ENCODE data around the gene SLC38A11. TPM values are rescaled to one million over a fixed set of nuclear protein-coding genes. Genes with fewer than 3 reads are reported as not detected.

Gene SLC38A11
- total and polyA plus RNA-seq, 2 of the 13 experiments (the other 11 are each of a cell fraction or from before 2014, with no cell fraction given): 14.0 to 14.3 TPM

DNA sequence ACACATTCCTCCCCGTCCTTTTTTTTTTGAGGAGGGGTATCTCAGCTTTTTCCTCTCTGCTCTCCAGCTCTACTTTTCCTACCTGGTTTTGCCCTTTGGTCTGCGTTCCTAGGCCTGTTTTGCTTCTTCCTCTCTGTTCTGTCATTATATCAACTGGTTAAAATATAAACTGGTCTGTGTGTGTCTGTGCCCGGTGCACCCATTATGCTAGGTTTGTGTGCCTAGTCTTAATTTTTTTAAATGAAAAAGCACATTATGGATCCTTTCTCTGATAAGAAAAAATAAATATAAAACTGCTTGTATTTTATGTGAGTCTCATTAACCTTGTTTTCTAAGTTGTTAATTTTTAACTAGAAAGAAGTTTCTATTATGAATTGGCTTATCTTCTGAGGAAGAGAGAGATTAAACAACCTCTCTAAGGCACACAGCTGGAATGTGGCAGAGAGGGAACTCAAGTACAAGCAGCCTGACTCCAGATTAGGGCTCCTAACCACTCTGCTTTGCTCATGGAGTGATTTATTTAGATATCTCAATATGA is 17.4 kb downstream of the SLC38A11 start:
- Histone ChIP-seq H3K4me3 (replicated peaks in 1 of 3; ENCODE audit: insufficient read depth in 1 of 3, low read depth in 2 of 3, low read length in 3 of 3) (peak overlapping the region in 2 of 3 experiments; percentile 44 to 50; a peak in 4 of 6 replicates), H3K9me3 (ENCODE audit: low read length) (no peaks in the 10 kb centered on the region), H3K27ac (ENCODE audit: extremely low read length, insufficient read depth, low read length) (peak overlapping the region; percentile 69), H3K36me3 (replicated peaks in 1 of 2; ENCODE audit: control insufficient read depth in 1 of 2, insufficient read depth in 2 of 2, low read length in 2 of 2) (no peaks in the 10 kb centered on the region), H4K20me1 (ENCODE audit: insufficient read depth, low read length) (no peaks in the 10 kb centered on the region), H3K9ac (ENCODE audit: insufficient read depth, low read depth, low read length) (peak overlapping the region; percentile 38), H3K27me3 (ENCODE audit: control insufficient read depth in 1 of 2, insufficient read depth in 2 of 2, low read length in 2 of 2) (no peaks in the 10 kb centered on the region), H3K4me1 (ENCODE audit: insufficient read depth, low read length) (peaks cover 64% of the 10 kb centered on the region), H2AFZ (ENCODE audit: low read length) (peak overlapping the region; percentile 20), H3K4me2 (ENCODE audit: low read depth, low read length) (peak overlapping the region; percentile 70), H3K79me2 (ENCODE audit: insufficient read depth, low read length) (peaks cover 2% of the 10 kb centered on the region)
- ATAC-seq (peak; percentile 89), DNase-seq (ENCODE audit: low spot score) (peak; percentile 85), FAIRE-seq (peak; percentile 32)
- ChIA-PET POLR2A (interaction anchor here (0.7 to 1.7 kb wide), 6 partner anchors 9 to 98 kb away, joined by 3 to 11 read pairs (median 4); no protein-coding TSS in a partner anchor), CTCF (ENCODE audit: low intra/inter-chr PET ratio, low total read pairs) (no interaction called here)
- BruUV-seq (replicated peaks): no TSS peak
- in situ Hi-C loops (cut with HindIII; ENCODE audit: extremely low pct_ligation_motif_present, low pct_unique_long_range_greater_than_20kb): no loop called here
- WGBS (ENCODE audit: low lambda C conversion rate): under 1% methylated on average over 3 of the region's 3 CpGs
- intact Hi-C loops (cut with micrococcal nuclease; ENCODE audit: unreplicated experiment): no loop called here
- no peak for TF ChIP-seq FUBP1 (CRISPR knock-in tag; IDR thresholded peaks at IDR 0.05; ENCODE audit: borderline replicate concordance)
- TF ChIP-seq, protein P1, sequence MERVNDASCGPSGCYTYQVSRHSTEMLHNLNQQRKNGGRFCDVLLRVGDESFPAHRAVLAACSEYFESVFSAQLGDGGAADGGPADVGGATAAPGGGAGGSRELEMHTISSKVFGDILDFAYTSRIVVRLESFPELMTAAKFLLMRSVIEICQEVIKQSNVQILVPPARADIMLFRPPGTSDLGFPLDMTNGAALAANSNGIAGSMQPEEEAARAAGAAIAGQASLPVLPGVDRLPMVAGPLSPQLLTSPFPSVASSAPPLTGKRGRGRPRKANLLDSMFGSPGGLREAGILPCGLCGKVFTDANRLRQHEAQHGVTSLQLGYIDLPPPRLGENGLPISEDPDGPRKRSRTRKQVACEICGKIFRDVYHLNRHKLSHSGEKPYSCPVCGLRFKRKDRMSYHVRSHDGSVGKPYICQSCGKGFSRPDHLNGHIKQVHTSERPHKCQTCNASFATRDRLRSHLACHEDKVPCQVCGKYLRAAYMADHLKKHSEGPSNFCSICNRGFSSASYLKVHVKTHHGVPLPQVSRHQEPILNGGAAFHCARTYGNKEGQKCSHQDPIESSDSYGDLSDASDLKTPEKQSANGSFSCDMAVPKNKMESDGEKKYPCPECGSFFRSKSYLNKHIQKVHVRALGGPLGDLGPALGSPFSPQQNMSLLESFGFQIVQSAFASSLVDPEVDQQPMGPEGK (CRISPR knock-in tag; IDR thresholded peaks at IDR 0.05): peak; percentile 24; the same call in 1 of the 2 replicates
- TF ChIP-seq ZNF362 (CRISPR knock-in tag; IDR thresholded peaks at IDR 0.05; ENCODE audit: borderline replicate concordance): peak; percentile 84
- peak; percentile 91 for TF ChIP-seq TEAD3 (CRISPR knock-in tag; optimal IDR thresholded peaks at IDR 0.05; ENCODE audit: borderline replicate concordance)
- TF ChIP-seq FOXO1 (CRISPR knock-in tag; IDR thresholded peaks at IDR 0.05): peak; percentile 59; the same call in 1 of the 2 replicates
- TF ChIP-seq SMARCE1 (IDR thresholded peaks at IDR 0.05; ENCODE audit: borderline replicate concordance): no peak
- no peak for TF ChIP-seq GPN1 (CRISPR knock-in tag; IDR thresholded peaks at IDR 0.05; ENCODE audit: borderline replicate concordance)
- TF ChIP-seq ZNF543 (CRISPR knock-in tag; IDR thresholded peaks at IDR 0.05): no peak
- TF ChIP-seq ZBTB7A (CRISPR knock-in tag; IDR thresholded peaks at IDR 0.05): peak; percentile 60; the same call in 1 of the 2 replicates
- TF ChIP-seq, protein P2, sequence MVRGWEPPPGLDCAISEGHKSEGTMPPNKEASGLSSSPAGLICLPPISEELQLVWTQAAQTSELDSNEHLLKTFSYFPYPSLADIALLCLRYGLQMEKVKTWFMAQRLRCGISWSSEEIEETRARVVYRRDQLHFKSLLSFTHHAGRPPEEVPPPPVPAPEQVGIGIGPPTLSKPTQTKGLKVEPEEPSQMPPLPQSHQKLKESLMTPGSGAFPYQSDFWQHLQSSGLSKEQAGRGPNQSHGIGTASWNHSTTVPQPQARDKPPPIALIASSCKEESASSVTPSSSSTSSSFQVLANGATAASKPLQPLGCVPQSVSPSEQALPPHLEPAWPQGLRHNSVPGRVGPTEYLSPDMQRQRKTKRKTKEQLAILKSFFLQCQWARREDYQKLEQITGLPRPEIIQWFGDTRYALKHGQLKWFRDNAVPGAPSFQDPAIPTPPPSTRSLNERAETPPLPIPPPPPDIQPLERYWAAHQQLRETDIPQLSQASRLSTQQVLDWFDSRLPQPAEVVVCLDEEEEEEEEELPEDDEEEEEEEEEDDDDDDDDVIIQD (CRISPR knock-in tag; IDR thresholded peaks at IDR 0.05; ENCODE audit: low read depth): peak; percentile 81
- no peak for TF ChIP-seq TOE1 (CRISPR knock-in tag; IDR thresholded peaks at IDR 0.05)
- TF ChIP-seq AGO2 (optimal IDR thresholded peaks at IDR 0.05; ENCODE audit: low read depth, low read length): no peak
- TF ChIP-seq ZNF337 (CRISPR knock-in tag; IDR thresholded peaks at IDR 0.05; ENCODE audit: borderline replicate concordance, low read depth): 0 out of 2 replicates have a peak, but pooled peaks have one; percentile 48
- peak; percentile 61; the same call in 1 of the 2 replicates for TF ChIP-seq HMG20A (CRISPR knock-in tag; IDR thresholded peaks at IDR 0.05; ENCODE audit: borderline replicate concordance)
- peak; percentile 70 for TF ChIP-seq POLR2G (IDR thresholded peaks at IDR 0.05; ENCODE audit: low read depth, low read length)
- peak; percentile 48; the same call in 1 of the 2 replicates for TF ChIP-seq BCL6 (CRISPR knock-in tag; IDR thresholded peaks at IDR 0.05)
- TF ChIP-seq ZNF264 (CRISPR knock-in tag; IDR thresholded peaks at IDR 0.05): no peak

All from HepG2 (cell line).